Dedifferentiated amniotic fluid mesenchymal stem cell (primary cell): ENCODE results near the gene SLIT3.

Experiments
- DNase-seq: peaks from one replicate; pipeline ENCODE4 v3.0.0-alpha.2; 2016; ENCODE audit errors: extremely low spot score

SLIT3 gene

DNA sequence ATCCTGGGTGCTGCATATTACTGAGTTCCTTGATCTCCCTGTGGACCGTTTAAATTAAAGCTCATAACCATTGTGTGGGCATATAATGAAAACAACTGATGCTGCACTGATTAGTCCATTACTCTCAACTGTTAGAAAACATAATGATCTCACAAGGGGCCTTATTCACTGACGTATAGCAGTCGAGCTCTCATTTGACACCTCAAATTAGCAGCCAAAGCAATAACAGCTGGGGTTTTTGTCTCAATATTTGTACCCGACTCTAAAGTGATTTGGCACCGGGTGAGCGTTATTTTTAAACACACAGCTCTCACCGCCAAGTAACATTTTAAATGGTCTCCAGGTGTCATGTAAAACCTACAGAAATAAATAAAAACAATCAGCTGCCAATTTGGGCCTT, 469.6 kb downstream of the SLIT3 start:
- DNase-seq = no peak

DNA sequence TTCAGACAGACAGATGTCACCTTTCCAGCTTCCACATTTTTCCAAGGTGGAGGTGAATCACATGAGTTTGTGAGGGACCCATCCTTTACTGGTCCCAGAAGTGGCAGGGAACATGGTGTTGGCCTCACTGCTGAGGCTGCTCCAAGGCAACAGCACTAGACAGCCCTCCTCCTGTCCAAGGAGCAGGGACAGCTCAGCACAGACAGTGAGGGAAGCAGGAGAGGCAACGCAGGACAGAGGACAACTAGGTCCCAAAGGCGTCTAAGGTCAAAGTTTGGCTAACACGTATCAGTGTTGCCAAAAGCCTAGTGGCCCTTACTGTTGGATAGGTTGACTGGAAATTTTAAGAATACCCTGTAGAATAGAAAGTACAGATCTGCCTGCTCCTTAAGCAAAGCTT, 470.1 kb downstream of the SLIT3 start:
- no peak for DNase-seq

DNA sequence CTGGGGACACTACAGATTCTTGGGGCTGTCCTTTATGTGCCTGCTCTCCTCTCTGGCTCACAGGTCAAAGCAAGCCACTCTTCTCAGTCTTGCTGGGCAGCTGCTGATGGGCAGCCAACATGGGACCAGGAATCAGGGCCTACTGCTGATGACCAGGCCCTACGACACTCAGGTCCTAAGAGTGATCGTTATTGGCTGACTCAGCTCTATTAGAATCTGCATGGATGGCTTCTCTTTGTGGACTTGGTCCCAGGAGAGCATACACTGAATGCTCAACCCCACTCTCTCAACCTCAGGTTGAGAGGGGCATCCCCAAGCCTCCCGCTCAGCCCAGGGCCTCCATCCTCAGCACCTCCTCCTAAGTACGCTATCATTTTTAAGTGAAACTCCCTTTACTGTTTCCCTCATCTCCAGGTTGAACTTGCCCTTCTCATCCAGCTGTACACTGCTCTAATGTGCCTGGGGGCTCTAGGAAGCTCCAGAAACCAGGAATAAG, 471.0 kb downstream of the SLIT3 start:
- no peak for DNase-seq

DNA sequence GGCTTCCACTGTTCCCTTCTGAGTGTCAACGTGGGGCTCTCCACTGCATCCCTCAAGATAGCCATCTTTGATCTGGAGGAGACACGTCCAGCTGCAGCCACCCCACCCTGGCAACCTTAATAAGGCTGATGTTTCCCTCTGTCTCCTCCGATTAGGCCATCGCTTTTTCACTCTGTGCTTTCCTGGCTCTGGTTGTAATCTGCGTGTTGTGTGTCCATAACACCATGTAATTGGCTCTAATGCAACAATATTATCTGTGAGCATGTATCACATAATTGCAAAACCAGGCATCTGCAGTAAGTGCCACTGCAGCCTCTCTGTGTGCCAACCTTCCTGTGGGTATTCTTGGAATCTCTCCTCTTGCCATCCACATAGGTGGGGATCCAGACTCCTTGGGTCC, 471.9 kb downstream of the SLIT3 start:
- no peak for DNase-seq

DNA sequence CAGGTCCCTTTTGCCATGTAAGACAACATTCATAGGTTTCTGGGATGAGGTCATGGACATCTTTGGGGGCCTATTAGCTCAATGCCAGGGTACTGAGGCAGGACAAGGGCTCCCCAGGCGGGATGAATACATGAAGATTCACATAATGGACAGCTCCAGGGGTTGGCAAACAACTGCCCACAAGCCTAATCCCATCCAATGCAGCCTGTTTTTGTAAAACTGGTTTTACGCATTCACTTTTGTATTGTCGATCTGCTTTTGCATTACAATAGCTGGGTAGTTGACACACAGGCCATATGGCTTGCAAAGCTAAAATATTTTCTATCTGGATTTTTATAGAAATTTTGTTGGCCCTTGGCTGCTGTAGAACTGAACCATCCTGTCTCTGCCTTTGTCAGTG, 473.3 kb downstream of the SLIT3 start:
- DNase-seq = no peak

DNA sequence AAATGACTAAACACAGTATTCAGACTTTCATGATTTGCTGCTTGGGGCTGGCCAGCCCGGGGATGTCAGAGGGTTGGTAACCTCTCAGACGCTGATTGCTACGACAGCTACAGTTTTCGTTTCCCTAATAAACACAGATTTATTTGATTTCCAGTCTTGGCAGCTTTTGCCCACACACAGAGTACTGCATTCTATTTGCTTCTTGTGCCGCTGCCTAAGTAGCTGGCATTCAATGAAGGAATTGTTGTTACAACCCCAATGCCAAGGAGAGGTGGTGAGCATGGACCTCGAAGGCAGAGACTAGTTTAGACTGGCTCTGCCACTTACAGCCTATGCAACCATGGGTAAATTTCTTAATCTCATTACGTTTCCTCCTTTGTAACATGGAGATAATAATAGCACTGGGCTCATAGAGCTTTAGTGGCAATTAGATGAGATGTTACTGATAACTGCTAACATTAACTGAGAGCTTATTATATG, 474.7 kb downstream of the SLIT3 start:
- DNase-seq = no peak

DNA sequence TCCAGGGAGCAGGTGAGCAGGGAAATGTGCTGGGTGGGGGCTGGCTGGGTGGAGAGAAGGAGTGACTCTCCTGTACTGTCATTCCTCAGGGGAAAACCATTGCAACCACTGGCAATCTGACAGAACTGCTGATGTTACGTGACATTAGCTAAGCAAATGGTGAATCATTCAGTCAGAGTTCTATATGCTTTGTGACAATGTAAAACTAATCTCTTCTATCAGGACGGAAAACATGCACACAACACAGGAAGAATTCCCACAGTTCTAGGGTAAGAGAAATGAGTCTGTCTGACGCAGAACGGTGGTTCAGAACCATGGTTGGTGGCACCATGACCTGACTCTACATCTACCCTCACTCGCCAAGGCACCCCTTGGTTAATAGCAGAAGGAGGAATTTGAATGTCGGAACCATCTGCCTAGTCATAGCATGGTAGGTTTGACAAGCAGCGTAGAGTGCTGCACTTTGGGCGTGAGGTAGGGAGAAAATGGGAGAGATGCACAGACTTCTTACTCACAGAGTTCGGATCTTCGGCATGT, 478.1 kb downstream of the SLIT3 start:
- DNase-seq = peak; percentile 43

DNA sequence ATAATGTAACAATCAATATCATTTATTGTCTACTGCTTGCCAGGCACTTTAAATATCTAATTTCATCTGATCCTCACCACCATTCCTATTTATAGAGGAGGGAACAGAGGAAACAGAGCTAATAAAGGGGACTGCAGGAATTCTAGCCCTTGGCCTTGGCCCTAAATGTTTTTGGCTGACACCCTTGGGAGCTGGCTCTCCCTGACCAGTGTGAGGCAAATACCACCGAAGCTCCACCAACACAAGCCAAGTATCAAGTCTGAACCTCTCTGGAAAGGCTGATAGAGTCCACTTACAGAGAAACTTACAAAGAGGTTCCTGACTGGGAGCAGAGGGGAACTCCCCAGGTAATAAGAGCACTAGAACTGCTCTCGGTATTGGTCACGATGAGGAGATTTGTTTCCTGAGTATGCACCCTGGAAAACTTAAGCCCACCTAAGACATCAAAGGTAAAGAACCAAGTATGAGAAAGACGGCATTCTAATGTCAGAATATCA, 478.6 kb downstream of the SLIT3 start:
- no peak for DNase-seq

DNA sequence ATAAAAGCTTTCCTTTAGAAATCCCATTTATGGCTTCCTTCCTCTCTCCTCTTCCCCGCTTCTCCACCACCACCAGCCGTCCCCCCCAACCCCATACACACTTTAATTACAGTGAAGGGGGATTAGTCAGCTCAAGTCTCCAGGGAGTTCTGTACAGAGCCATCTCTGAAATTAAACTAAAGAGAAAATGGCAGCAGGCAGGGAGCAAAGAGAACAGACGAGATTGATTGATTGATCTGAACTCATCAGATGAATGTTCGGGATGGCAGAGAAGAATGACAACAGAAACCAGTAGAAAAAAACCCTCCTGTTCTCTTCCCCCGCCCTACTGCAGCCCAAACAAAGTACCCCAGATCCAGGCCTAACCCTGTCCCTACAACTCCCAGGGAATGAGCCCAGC, 480.1 kb downstream of the SLIT3 start:
- no peak for DNase-seq

DNA sequence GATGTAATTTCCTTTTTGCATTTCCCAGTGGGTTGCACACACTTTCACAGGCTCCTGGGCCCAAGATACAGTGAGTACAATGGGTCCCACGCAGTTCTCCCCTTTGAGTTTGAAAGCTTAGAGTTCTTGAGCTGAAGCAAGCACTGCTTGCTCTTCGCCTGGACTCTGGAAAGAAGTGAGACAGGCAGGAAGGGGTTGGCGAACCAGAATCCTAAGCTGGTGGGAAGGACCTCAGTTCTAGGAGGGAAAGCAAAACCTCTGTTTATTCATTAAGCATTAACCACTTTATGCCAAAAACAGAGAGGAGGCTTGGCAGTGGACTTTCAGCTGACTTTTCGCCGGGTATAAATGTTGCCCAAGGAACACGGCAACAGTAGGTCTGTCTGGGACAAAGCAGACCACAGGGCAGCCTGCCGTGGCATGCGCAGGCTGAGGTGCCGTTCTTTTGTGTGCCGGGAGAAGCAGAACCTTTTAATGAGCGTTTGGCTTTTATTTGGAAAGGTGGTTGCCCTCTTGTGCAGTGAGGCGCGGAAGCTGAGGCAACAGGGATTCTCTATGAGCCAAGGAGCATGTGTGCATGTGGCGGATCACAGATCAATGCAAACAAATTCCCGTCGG, 481.8 kb downstream of the SLIT3 start:
- DNase-seq = no peak

DNA sequence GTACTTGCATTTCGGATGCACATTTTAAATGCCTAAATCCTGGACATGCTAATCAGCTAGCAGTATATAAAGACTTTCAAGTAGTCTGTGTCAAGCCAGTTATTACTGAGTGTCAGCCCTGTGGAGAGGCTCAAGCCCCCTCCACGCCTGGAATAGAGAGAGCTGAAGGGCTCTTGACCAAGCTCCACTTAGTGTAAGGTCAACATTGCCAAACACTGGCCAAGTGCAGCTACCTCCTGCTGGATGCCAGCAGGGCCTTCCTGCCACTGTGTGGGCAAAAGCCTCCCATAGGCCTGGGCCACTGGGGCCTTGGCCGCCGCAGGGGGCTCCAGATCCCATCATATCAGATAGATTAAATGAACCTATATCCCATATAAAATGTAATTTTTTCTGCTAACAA, 482.4 kb downstream of the SLIT3 start:
- DNase-seq = no peak

DNA sequence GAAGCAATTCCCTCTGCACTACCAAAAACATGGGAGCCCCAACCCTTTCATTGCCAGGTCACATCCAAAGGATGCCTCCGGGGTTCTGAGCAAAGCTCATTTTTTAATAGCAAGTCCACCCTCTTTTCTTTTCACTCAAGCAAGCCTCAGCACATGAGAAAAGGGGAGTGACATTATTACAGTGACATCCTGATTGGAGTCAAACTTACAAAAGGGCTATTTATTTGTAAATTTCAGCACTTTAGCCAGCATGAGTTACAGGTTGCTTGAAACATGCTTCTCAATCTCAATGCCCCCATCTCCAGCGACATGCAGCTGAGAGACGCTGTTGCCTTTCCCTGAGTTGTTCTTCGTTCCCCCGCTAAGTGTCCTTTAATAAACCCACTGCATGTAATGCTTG, 483.3 kb downstream of the SLIT3 start:
- no peak for DNase-seq

DNA sequence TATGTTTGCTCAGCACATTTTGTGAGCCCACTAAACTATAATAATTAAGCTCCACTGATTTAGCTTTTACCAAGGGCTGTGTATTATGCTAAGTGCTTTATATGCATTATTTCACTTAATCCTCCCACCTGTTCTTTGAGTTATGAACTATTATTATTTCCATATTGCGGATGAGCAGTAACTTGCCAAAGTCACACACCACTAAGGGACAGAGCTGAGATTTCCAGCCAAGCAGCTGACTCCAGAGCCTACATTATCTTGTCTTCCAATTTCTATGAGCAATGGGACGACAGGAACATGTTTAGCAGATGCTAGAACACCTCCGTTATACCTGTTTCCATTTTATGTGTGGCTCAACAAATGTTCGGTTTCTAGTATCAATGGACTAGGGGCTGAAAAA, 484.3 kb downstream of the SLIT3 start:
- DNase-seq = no peak

DNA sequence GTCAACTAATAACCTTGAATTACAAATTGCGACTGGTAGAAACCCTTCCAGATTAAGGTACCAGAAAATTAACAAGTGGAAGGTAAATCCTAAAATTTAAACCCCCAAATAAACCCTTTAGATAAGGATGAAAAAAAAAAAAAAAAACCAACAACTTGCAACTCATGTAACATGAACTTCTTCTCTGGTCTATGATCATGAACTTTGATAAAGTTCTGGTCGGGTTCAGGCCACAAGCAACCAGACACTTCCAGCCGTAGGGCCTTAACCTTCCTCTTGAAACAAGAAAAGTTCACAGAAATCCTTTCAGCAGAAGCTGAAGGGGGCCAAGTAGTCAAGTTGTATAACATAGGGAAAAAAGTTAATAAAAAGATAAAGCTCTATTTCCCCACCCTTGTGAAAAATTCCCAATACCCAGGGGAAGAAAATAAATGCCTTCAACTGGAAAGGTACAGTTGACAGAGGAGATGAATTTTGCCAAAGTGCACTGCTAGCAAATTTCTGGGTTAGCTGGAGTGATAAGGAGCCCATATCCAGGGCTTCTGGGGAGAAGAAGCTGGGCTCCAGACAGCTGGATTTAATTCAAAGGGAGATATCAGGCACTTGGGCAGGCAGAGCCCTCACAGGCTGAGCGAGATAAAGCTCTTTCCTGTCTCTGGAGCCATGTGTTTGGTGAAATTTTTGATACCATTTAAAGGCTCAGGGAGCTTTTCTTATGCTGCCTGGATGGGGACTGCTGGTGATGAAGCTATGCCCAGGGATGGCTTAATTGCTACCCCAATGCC, 487.6 kb downstream of the SLIT3 start:
- DNase-seq = no peak

DNA sequence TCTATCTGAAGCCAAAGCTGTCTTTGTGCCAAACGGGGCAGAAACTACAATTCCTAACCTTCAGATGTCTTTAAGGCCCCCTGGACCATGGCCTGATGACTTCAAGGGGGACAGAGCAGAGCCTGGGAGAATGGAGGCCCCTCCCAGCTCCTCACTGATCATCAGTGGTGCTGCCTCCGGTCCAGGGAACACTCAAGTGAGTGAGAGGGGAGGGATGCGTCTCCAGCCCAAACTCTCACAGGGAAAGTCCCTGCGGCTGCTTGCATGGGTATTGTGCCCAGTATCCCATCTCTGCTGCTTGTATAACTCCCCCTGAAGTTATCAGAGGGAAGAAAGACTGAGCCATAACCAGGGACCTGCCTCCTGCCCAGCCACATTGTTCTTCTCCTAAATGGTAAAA, 490.3 kb downstream of the SLIT3 start:
- DNase-seq = no peak

DNA sequence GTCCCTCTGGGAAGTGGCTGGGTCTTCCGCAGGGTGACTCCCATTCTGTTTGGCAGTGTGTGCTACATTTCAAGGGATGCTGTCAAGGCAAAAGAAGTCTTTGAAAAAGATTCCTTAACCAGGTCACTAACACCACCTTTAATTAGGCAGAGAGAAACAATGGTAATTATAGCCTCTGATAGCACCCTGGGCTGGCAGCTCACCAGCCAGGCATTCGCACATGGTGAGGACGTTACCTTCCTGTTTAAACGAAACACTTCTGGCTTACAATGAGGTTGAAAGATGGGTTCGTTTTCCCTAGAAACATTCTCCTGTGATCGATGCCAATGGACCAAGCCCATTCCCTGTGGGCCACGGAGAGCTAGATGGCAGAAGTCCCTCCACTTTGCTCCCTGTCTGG, 491.7 kb downstream of the SLIT3 start:
- no peak for DNase-seq

DNA sequence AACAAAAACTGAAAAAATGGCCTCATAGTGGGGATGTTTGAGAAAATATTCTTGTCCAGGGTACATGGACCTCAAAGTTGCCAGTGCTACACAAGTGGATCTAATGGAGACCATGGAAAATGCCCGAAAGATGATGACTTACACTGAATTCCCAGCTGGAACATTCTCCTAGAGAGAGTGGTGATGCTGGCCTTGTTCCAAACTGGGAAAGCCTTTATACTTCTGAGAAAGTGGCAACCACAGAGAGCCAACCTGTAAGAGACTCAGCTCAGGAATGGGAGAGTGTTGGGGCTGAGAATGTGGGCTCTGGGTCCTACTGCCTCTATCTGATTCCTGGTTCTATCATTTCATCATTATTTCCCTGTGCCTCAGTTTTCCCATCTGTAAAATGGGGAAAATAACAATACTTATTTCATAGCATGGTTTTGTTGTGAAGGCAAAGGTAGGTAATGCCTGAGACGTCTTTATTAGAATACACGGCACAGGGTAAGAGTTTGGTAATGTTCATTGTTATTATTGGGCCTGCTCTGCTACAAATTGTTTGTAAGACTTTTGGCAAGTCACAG, 492.8 kb downstream of the SLIT3 start:
- DNase-seq = no peak

DNA sequence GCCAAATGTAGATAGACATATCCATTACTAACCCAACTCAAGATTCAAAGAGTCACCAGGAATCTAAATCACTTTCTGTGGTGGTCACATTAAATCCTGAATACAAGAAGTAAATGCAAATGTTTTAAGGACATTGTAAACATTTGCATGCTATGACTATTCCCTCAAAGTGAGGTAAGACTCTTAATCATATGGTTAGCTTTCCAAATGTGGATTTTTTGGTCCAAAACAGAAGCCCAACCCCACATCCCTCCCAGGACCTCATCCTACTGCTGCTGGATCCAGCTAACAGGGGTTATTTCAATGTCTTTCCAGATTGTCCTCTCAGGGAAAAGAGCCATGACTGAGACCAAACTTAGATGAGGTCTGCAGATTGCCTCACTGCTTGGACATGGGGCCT, 493.7 kb downstream of the SLIT3 start:
- no peak for DNase-seq

DNA sequence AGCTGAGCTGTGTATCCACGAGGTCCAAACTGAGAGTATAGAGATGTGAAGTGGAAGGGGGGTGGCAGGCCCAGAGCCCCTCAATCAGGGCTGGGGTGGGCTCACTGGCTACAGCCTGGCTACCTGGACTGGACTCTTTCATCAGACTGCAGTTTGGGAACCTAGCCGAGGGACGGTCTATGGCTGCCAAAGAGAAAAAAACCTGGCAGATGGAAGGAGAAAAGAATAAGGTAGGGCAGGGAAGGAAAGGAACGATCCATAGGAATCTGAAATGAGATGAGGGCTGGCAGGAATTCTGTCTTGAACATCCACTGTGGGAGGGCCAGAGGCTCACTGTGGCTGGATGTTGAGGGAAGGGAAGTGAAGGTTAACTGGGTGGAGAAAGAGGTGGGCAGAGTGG, 497.4 kb downstream of the SLIT3 start:
- DNase-seq = no peak

DNA sequence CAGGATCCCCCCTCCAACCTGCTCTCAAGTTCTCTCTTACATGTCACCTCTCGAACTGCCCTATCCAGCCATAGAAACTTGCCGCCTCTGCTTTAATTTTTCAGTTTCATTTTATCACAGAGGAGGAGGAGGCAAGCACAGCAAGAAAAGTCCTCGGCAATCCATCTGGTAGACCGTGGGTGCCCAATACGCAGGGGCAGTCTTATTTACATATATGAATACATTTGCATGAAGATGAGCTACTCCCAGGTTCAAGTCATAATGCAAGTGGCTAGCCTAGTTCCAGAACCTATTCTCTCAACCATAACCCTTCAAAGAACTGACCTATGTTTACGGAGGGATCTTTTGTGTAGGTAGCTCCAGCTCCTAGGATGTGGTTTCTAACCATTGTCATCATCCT, 498.6 kb downstream of the SLIT3 start:
- DNase-seq = no peak

DNA sequence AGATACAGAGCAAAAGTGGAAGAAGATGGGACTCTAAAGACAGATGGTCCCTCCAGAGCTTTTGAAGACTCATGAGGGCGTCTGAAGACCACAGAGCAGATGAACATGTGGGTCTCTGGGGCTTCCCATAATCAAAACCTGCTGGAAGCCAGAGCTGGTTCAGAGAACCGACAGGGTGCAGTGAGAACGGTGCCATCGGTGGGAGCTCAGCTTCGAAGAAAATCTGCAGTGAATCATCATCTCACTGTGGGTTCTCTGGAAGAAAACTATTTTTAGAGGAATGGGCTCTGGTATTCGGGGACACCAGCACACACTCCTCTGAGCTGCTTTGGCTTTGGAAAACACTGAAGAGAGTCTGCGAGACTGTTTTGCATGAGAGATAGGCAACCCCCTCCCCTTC, 499.4 kb downstream of the SLIT3 start:
- DNase-seq = no peak

DNA sequence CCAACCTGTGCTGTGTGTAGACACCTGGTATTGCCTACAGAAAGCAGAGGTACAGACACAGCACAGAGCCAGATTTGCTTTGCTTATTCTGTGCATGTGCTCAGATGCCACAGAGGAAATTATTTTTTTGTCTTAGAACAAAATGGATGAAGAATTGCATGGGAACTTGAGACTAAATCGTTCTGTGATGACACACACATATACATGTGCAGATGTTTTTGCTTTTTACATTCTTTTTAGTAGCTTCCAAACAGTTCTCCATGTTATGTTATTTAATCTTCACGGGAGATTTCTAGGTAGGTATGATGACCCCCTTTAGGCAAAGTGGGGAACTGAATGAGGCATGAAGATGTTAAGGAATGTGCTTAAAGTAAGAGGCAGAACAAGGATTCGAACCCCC, 500.2 kb downstream of the SLIT3 start:
- DNase-seq = no peak
